Loucy (cell line): ENCODE results near the gene COL6A5.
"Not testable (repeated sequence)": the region's sequence is repeated elsewhere in the genome, so short reads cannot be mapped to it uniquely, and the experiment has no call there.

ENCODE experiments used
- H2AFZ ChIP-seq: fragments of 200-600 bp; sonication (generic); 2 replicates; pipeline ENCODE4 v1.6.0; 2016; ENCODE audit warnings: antibody characterized with exemption, mild to moderate bottlenecking, low read length, moderate library complexity
- H3F3A ChIP-seq: fragments of 200-600 bp; 2 replicates; pipeline ENCODE4 v1.6.0; 2016; ENCODE audit warnings: antibody characterized with exemption, low read depth, mild to moderate bottlenecking
- H3K27me3 ChIP-seq: fragments of 200-600 bp; sonication (generic); 2 replicates; pipeline ENCODE4 v1.6.1; 2014; ENCODE audit warnings: low read length, mild to moderate bottlenecking; ENCODE audit not compliant: insufficient read depth, poor library complexity, severe bottlenecking
- H3K36me3 ChIP-seq: fragments of 200-600 bp; sonication (generic); 2 replicates; pipeline ENCODE4 v1.6.1; 2016; ENCODE audit warnings: low read length; ENCODE audit not compliant: insufficient read depth
- H3K4me1 ChIP-seq: fragments of 200-600 bp; sonication (generic); 2 replicates; pipeline ENCODE4 v1.5.1; 2014; ENCODE audit warnings: low read length, mild to moderate bottlenecking; ENCODE audit not compliant: insufficient read depth, poor library complexity, severe bottlenecking
- H3K4me2 ChIP-seq: fragments of 200-600 bp; sonication (generic); 2 replicates; pipeline ENCODE4 v1.6.0; 2014; ENCODE audit warnings: antibody characterized with exemption, low read length, low read depth, mild to moderate bottlenecking; ENCODE audit not compliant: poor library complexity, severe bottlenecking
- H3K4me3 ChIP-seq: fragments of 200-600 bp; sonication (generic); 2 replicates; pipeline ENCODE4 v1.5.1; 2014; ENCODE audit warnings: low read length, mild to moderate bottlenecking, mixed read lengths; ENCODE audit not compliant: poor library complexity, severe bottlenecking
- H3K79me2 ChIP-seq: fragments of 200-600 bp; sonication (generic); 2 replicates; pipeline ENCODE4 v1.6.1; 2014; ENCODE audit warnings: low read length; ENCODE audit not compliant: insufficient read depth
- H3K9ac ChIP-seq: fragments of 200-600 bp; sonication (generic); 2 replicates; pipeline ENCODE4 v1.6.0; 2014; ENCODE audit warnings: mild to moderate bottlenecking, low read depth, low read length, moderate library complexity; ENCODE audit not compliant: poor library complexity, severe bottlenecking
- H3K9me2 ChIP-seq: fragments of 200-600 bp; sonication (generic); replicated peaks from 2 replicates; pipeline ENCODE4 v1.6.1; 2016; ENCODE audit warnings: low read depth, low read length, mixed read lengths
- H3K9me3 ChIP-seq: fragments of 200-600 bp; sonication (generic); 2 replicates; pipeline ENCODE4 v1.6.1; 2014; ENCODE audit warnings: mild to moderate bottlenecking, antibody characterized with exemption, low read length, low read depth; ENCODE audit not compliant: insufficient read depth
- H4K20me1 ChIP-seq: fragments of 200-600 bp; sonication (generic); 2 replicates; pipeline ENCODE4 v1.6.0; 2014; ENCODE audit warnings: antibody characterized with exemption, low read length, mild to moderate bottlenecking; ENCODE audit not compliant: insufficient read depth, poor library complexity, severe bottlenecking
- CTCF ChIP-seq: fragments of 200-600 bp; sonication (generic); conservative IDR thresholded peaks from 2 replicates; pipeline ENCODE4 v1.5.1; 2014; ENCODE audit warnings: mild to moderate bottlenecking, antibody characterized with exemption, low read length
- EZH2phosphoT487 ChIP-seq: fragments of 200-600 bp; IDR thresholded peaks from 2 replicates; pipeline ENCODE4 v1.6.1; 2018; ENCODE audit warnings: antibody characterized with exemption, mild to moderate bottlenecking, moderate library complexity, borderline replicate concordance

Gene COL6A5

GRCh38 chr3:130341882-130342281, 3.6 kb upstream of the COL6A5 start:
- H2AFZ ChIP-seq, result no peak overlapping the region
- no peaks in the 10 kb centered on the region for H3F3A ChIP-seq
- no peaks in the 10 kb centered on the region for H3K79me2 ChIP-seq
- no peak for TF ChIP-seq EZH2phosphoT487
- no peak for TF ChIP-seq CTCF
- no peak overlapping the region for H3K9ac ChIP-seq
- no peaks in the 10 kb centered on the region for H3K36me3 ChIP-seq
- H3K9me2 ChIP-seq, result no peaks in the 10 kb centered on the region
- no peaks in the 10 kb centered on the region for H4K20me1 ChIP-seq
- no peak overlapping the region for H3K4me3 ChIP-seq
- no peak overlapping the region for H3K4me2 ChIP-seq
- H3K9me3 ChIP-seq, result no peaks in the 10 kb centered on the region
- H3K4me1 ChIP-seq, result no peaks in the 10 kb centered on the region
- H3K27me3 ChIP-seq, result no peaks in the 10 kb centered on the region

GRCh38 chr3:130342821-130343661, 2.4 kb upstream of the COL6A5 start:
- Histone ChIP-seq H3K36me3 (no peaks in the 10 kb centered on the region), H3K4me2 (no peak overlapping the region), H3F3A (no peaks in the 10 kb centered on the region), H3K27me3 (no peaks in the 10 kb centered on the region), H2AFZ (no peak overlapping the region), H3K9me3 (no peaks in the 10 kb centered on the region), H3K9me2 (no peaks in the 10 kb centered on the region), H3K4me1 (no peaks in the 10 kb centered on the region), H3K9ac (no peak overlapping the region), H3K4me3 (no peak overlapping the region), H4K20me1 (no peaks in the 10 kb centered on the region), H3K79me2 (no peaks in the 10 kb centered on the region)
- no peak for TF ChIP-seq EZH2phosphoT487
- TF ChIP-seq CTCF, result no peak

- H3F3A ChIP-seq, H3K9me2 ChIP-seq, H3K4me2 ChIP-seq, H3K36me3 ChIP-seq, H4K20me1 ChIP-seq, H2AFZ ChIP-seq, H3K79me2 ChIP-seq, H3K9ac ChIP-seq, H3K9me3 ChIP-seq, H3K4me3 ChIP-seq, H3K4me1 ChIP-seq, H3K27me3 ChIP-seq: not testable (repeated sequence)
Measured at GRCh38 chr3:130348258-130348657, 2.8 kb downstream of the COL6A5 start.

- no peaks in the 10 kb centered on the region for H3K36me3 ChIP-seq
- no peaks in the 10 kb centered on the region for H3F3A ChIP-seq
- H3K9ac ChIP-seq, result no peak overlapping the region
- no peaks in the 10 kb centered on the region for H3K9me3 ChIP-seq
- H3K9me2 ChIP-seq, result no peaks in the 10 kb centered on the region
- H2AFZ ChIP-seq, result no peak overlapping the region
- H3K4me3 ChIP-seq, result no peak overlapping the region
- H3K4me1 ChIP-seq, result no peaks in the 10 kb centered on the region
- H4K20me1 ChIP-seq, result no peaks in the 10 kb centered on the region
- no peaks in the 10 kb centered on the region for H3K27me3 ChIP-seq
- H3K79me2 ChIP-seq, result no peaks in the 10 kb centered on the region
- TF ChIP-seq CTCF (no peak), EZH2phosphoT487 (no peak)
- H3K4me2 ChIP-seq, result no peak overlapping the region
Measured at GRCh38 chr3:130354430-130354829, 9.0 kb downstream of the COL6A5 start.
